Stimulated activated CD4-positive, alpha-beta T cell treated with anti-CD3 and anti-CD28 coated beads, Interleukin-12 subunit alpha, Interleukin-12 subunit beta, amount 100 ng/mL, for 48 hours (primary cell): ENCODE data around the gene LGR6.
A peak's percentile ranks its signal among the peaks of the same experiment; 100 is the strongest.
"Not testable (repeated sequence)": the region's sequence is repeated elsewhere in the genome, so short reads cannot be mapped to it uniquely, and the experiment has no call there.

Experiments
- DNase-seq, 3 donors: peaks; one replicate each; pipeline ENCODE4 v3.0.0-alpha.2; 2020; ENCODE audit warnings: low read depth in 2 of 3, low spot score in 1 of 3

LGR6 gene

GRCh38 chr1:202259705-202260104 is 66.1 kb downstream of the LGR6 start:
- no peak for DNase-seq

- DNase-seq, result not testable (repeated sequence)
Observed at GRCh38 chr1:202261209-202261958, 67.8 kb downstream of the LGR6 start.

- DNase-seq, result no peak
Observed at GRCh38 chr1:202263628-202264027, 70.0 kb downstream of the LGR6 start.

- no peak for DNase-seq
Observed at GRCh38 chr1:202264300-202264699, 70.7 kb downstream of the LGR6 start.

- no peak for DNase-seq
Observed at GRCh38 chr1:202264726-202265125, 71.1 kb downstream of the LGR6 start.

GRCh38 chr1:202266061-202266765 is 72.6 kb downstream of the LGR6 start:
- no peak for DNase-seq

GRCh38 chr1:202268032-202268431 is 74.4 kb downstream of the LGR6 start:
- DNase-seq, result no peak

GRCh38 chr1:202268817-202269216 is 75.2 kb downstream of the LGR6 start:
- DNase-seq, result no peak

GRCh38 chr1:202270871-202271326 is 77.3 kb downstream of the LGR6 start:
- DNase-seq, result no peak

- no peak for DNase-seq
Observed at GRCh38 chr1:202272103-202272845, 78.7 kb downstream of the LGR6 start.

GRCh38 chr1:202274611-202275010 is 81.0 kb downstream of the LGR6 start:
- DNase-seq, result peak; percentile 11 to 27 (median 15)

GRCh38 chr1:202275061-202275770 is 81.6 kb downstream of the LGR6 start:
- no peak for DNase-seq

- no peak for DNase-seq
Observed at GRCh38 chr1:202276081-202276715, 82.6 kb downstream of the LGR6 start.

GRCh38 chr1:202276920-202277319 is 83.3 kb downstream of the LGR6 start:
- no peak for DNase-seq

- DNase-seq, result no peak
Observed at GRCh38 chr1:202278751-202279150, 85.2 kb downstream of the LGR6 start.

- no peak for DNase-seq
Observed at GRCh38 chr1:202279806-202280205, 86.2 kb downstream of the LGR6 start.

- no peak for DNase-seq
Observed at GRCh38 chr1:202280595-202280994, 87.0 kb downstream of the LGR6 start.

- no peak for DNase-seq
Observed at GRCh38 chr1:202281316-202282024, 87.9 kb downstream of the LGR6 start.

GRCh38 chr1:202282025-202282371 is 88.4 kb downstream of the LGR6 start:
- no peak for DNase-seq

- no peak for DNase-seq
Observed at GRCh38 chr1:202282596-202283283, 89.1 kb downstream of the LGR6 start.
